Trophoblast cell (in vitro differentiated cells and primary cell): ENCODE results near the gene SPRED3.
"Not testable (repeated sequence)": the region's sequence is repeated elsewhere in the genome, so short reads cannot be mapped to it uniquely, and the experiment has no call there.

ENCODE experiments used
- DNase-seq, 2 donors: peaks; one replicate each; pipeline ENCODE4 v3.0.0-alpha.2; 2016
- H2AFZ ChIP-seq: 2 replicates; pipeline ENCODE4 v1.6.1; 2013; ENCODE audit warnings: low read length, moderate library complexity, mild to moderate bottlenecking; ENCODE audit not compliant: insufficient read depth, poor library complexity
- H2AK5ac ChIP-seq: 2 replicates; pipeline ENCODE4 v1.6.1; 2013; ENCODE audit warnings: mild to moderate bottlenecking, low read length
- H2BK120ac ChIP-seq: 2 replicates; pipeline ENCODE4 v1.6.1; 2013; ENCODE audit warnings: low read length, mild to moderate bottlenecking, moderate library complexity; ENCODE audit not compliant: insufficient read depth, poor library complexity
- H2BK12ac ChIP-seq: 2 replicates; pipeline ENCODE4 v1.6.1; 2013; ENCODE audit warnings: mild to moderate bottlenecking, low read length, moderate library complexity
- H2BK5ac ChIP-seq: 2 replicates; pipeline ENCODE4 v1.6.1; 2013; ENCODE audit warnings: low read length, low read depth, moderate library complexity, mild to moderate bottlenecking; ENCODE audit not compliant: poor library complexity
- H3K14ac ChIP-seq: 2 replicates; pipeline ENCODE4 v1.6.1; 2013; ENCODE audit warnings: mild to moderate bottlenecking, low read length
- H3K18ac ChIP-seq: 2 replicates; pipeline ENCODE4 v1.6.1; 2013; ENCODE audit warnings: mild to moderate bottlenecking, low read length
- H3K23ac ChIP-seq: 2 replicates; pipeline ENCODE4 v1.6.1; 2013; ENCODE audit warnings: low read length
- H3K27ac ChIP-seq: 2 replicates; pipeline ENCODE4 v1.5.1; 2013; ENCODE audit warnings: low read depth, mild to moderate bottlenecking, inconsistent platforms, low read length, moderate library complexity
- H3K27me3 ChIP-seq: 2 replicates; pipeline ENCODE4 v1.6.1; 2013; ENCODE audit warnings: inconsistent platforms, mild to moderate bottlenecking, low read length, moderate library complexity; ENCODE audit not compliant: insufficient read depth
- H3K36me3 ChIP-seq, 2 experiments: 1 replicate in 1 of 2; 2 replicates in 1 of 2; pipeline ENCODE4 v1.6.1; 2013; ENCODE audit warnings: low read length in 2 of 2, mild to moderate bottlenecking in 2 of 2, moderate library complexity in 1 of 2; ENCODE audit not compliant: insufficient read depth in 2 of 2, control insufficient read depth in 1 of 2
- H3K4ac ChIP-seq: 2 replicates; pipeline ENCODE4 v1.6.1; 2013; ENCODE audit warnings: low read depth, mild to moderate bottlenecking, low read length, moderate library complexity
- H3K4me1 ChIP-seq, 2 experiments: 1 replicate in 1 of 2; 2 replicates in 1 of 2; pipeline ENCODE4 v1.6.1; 2013; ENCODE audit warnings: low read length in 2 of 2, mild to moderate bottlenecking in 2 of 2, moderate library complexity in 1 of 2; ENCODE audit not compliant: insufficient read depth in 2 of 2, control insufficient read depth in 1 of 2
- H3K4me2 ChIP-seq: 2 replicates; pipeline ENCODE4 v1.6.1; 2013; ENCODE audit warnings: inconsistent platforms, mild to moderate bottlenecking, low read length, moderate library complexity
- H3K4me3 ChIP-seq: 2 replicates; pipeline ENCODE4 v1.5.1; 2013; ENCODE audit warnings: mild to moderate bottlenecking, low read depth, low read length, inconsistent platforms
- H3K79me1 ChIP-seq: one replicate; pipeline ENCODE4 v1.6.1; 2013; ENCODE audit warnings: low read length
- H3K79me2 ChIP-seq: 2 replicates; pipeline ENCODE4 v1.6.1; 2013; ENCODE audit warnings: low read length, mild to moderate bottlenecking; ENCODE audit not compliant: control insufficient read depth, insufficient read depth, poor library complexity
- H3K9ac ChIP-seq: 2 replicates; pipeline ENCODE4 v1.6.1; 2013; ENCODE audit warnings: mild to moderate bottlenecking, low read length
- H3K9me3 ChIP-seq: 2 replicates; pipeline ENCODE4 v1.6.1; 2013; ENCODE audit warnings: low read depth, mild to moderate bottlenecking, control low read depth, inconsistent platforms, low read length; ENCODE audit not compliant: insufficient read depth
- H4K12ac ChIP-seq: 2 replicates; pipeline ENCODE4 v1.6.1; 2013; ENCODE audit warnings: low read depth, mild to moderate bottlenecking, low read length, moderate library complexity
- H4K8ac ChIP-seq: 2 replicates; pipeline ENCODE4 v1.6.1; 2013; ENCODE audit warnings: low read depth, mild to moderate bottlenecking, low read length, moderate library complexity
- H4K91ac ChIP-seq: one replicate; pipeline ENCODE4 v1.6.1; 2013; ENCODE audit warnings: low read depth, mild to moderate bottlenecking, low read length, moderate library complexity
- WGBS: extraction: QIAGEN DNeasy Blood & Tissue Kit; methylation state at CpG from one replicate; pipeline ENCODE4 v1.1.7; 2013; ENCODE audit warnings: missing lambda C conversion rate; ENCODE audit not compliant: insufficient read length, insufficient coverage; ENCODE audit errors: extremely low coverage; 5-methylcytosine and 5-hydroxymethylcytosine counted together

Gene SPRED3

GRCh38 chr19:38427035-38427677, 38.7 kb downstream of the SPRED3 start:
- H2AK5ac ChIP-seq, H3K4me2 ChIP-seq, H3K79me2 ChIP-seq, DNase-seq, H3K27ac ChIP-seq, H3K14ac ChIP-seq, H3K9me3 ChIP-seq, H2BK12ac ChIP-seq, H3K4me3 ChIP-seq, H4K12ac ChIP-seq, H2BK120ac ChIP-seq, H3K4me1 ChIP-seq, H3K27me3 ChIP-seq, H4K8ac ChIP-seq, H3K79me1 ChIP-seq, H2AFZ ChIP-seq, H3K9ac ChIP-seq, H3K18ac ChIP-seq, H4K91ac ChIP-seq, H2BK5ac ChIP-seq, H3K4ac ChIP-seq, H3K36me3 ChIP-seq, H3K23ac ChIP-seq: not testable (repeated sequence)
- WGBS: no CpG with 5 or more reads among the region's 17 CpGs

- no peak overlapping the region for H3K18ac ChIP-seq
- no peak overlapping the region for H3K4me2 ChIP-seq
Measured at GRCh38 chr19:38429055-38429810, 40.7 kb downstream of the SPRED3 start.

GRCh38 chr19:38429811-38430156, 41.3 kb downstream of the SPRED3 start:
- Histone ChIP-seq H4K8ac (no peak overlapping the region), H2AK5ac (no peak overlapping the region), H3K36me3 (no peaks in the 10 kb centered on the region), H3K4ac (no peak overlapping the region), H3K14ac (no peak overlapping the region), H3K4me1 (peaks cover 8 to 11% of the 10 kb centered on the region in 2 experiments), H3K27ac (no peak overlapping the region), H4K12ac (no peak overlapping the region), H2BK5ac (no peak overlapping the region), H3K4me2 (no peak overlapping the region), H3K9ac (no peak overlapping the region), H3K79me1 (no peaks in the 10 kb centered on the region), H2AFZ (no peak overlapping the region), H3K79me2 (no peaks in the 10 kb centered on the region), H3K27me3 (no peaks in the 10 kb centered on the region), H2BK12ac (no peak overlapping the region), H3K9me3 (no peaks in the 10 kb centered on the region), H2BK120ac (no peak overlapping the region), H4K91ac (no peak overlapping the region), H3K4me3 (no peak overlapping the region), H3K18ac (no peak overlapping the region), H3K23ac (no peak overlapping the region)
- WGBS: no CpG with 5 or more reads among the region's 2 CpGs
- no peak for DNase-seq

More at GRCh38 chr19:38429055-38429810, 40.7 kb downstream of the SPRED3 start:
- no peak overlapping the region for H3K9ac ChIP-seq
- no peaks in the 10 kb centered on the region for H3K36me3 ChIP-seq
- no peak overlapping the region for H2BK120ac ChIP-seq
- no peak overlapping the region for H4K91ac ChIP-seq
- H3K4me3 ChIP-seq: no peak overlapping the region
- H3K27ac ChIP-seq: no peak overlapping the region
- no peaks in the 10 kb centered on the region for H3K79me1 ChIP-seq
- no peaks in the 10 kb centered on the region for H3K9me3 ChIP-seq
- no peak overlapping the region for H2AK5ac ChIP-seq
- no peak overlapping the region for H2AFZ ChIP-seq
- H3K27me3 ChIP-seq: no peaks in the 10 kb centered on the region
- H2BK5ac ChIP-seq: no peak overlapping the region
- H4K8ac ChIP-seq: no peak overlapping the region
- H4K12ac ChIP-seq: no peak overlapping the region
- no peaks in the 10 kb centered on the region for H3K79me2 ChIP-seq
- H3K4me1 ChIP-seq: peaks cover 5 to 6% of the 10 kb centered on the region in 2 experiments
- H3K4ac ChIP-seq: no peak overlapping the region
- DNase-seq: no peak
- H2BK12ac ChIP-seq: no peak overlapping the region
- WGBS: no CpG with 5 or more reads among the region's 14 CpGs
- H3K14ac ChIP-seq: no peak overlapping the region
- no peak overlapping the region for H3K23ac ChIP-seq

GRCh38 chr19:38430931-38431330, 42.4 kb downstream of the SPRED3 start:
- Histone ChIP-seq H2AK5ac (no peak overlapping the region), H3K4me2 (no peak overlapping the region), H2BK120ac (no peak overlapping the region), H3K4ac (no peak overlapping the region), H3K4me1 (peaks cover 4 to 10% of the 10 kb centered on the region in 2 experiments), H3K4me3 (no peak overlapping the region), H2AFZ (no peak overlapping the region), H3K27ac (no peak overlapping the region), H3K9ac (no peak overlapping the region), H3K23ac (no peak overlapping the region), H3K36me3 (no peaks in the 10 kb centered on the region), H3K27me3 (no peaks in the 10 kb centered on the region), H3K14ac (no peak overlapping the region), H3K9me3 (no peaks in the 10 kb centered on the region), H2BK12ac (no peak overlapping the region), H4K8ac (no peak overlapping the region), H4K12ac (no peak overlapping the region), H3K79me2 (no peaks in the 10 kb centered on the region), H2BK5ac (no peak overlapping the region), H3K79me1 (no peaks in the 10 kb centered on the region), H4K91ac (no peak overlapping the region), H3K18ac (no peak overlapping the region)
- WGBS: no CpG with 5 or more reads among the region's 7 CpGs
- no peak for DNase-seq
